ENCODE data around the gene NFIB.
A peak's percentile ranks its signal among the peaks of the same experiment; 100 is the strongest.

The NFIB gene

DNA sequence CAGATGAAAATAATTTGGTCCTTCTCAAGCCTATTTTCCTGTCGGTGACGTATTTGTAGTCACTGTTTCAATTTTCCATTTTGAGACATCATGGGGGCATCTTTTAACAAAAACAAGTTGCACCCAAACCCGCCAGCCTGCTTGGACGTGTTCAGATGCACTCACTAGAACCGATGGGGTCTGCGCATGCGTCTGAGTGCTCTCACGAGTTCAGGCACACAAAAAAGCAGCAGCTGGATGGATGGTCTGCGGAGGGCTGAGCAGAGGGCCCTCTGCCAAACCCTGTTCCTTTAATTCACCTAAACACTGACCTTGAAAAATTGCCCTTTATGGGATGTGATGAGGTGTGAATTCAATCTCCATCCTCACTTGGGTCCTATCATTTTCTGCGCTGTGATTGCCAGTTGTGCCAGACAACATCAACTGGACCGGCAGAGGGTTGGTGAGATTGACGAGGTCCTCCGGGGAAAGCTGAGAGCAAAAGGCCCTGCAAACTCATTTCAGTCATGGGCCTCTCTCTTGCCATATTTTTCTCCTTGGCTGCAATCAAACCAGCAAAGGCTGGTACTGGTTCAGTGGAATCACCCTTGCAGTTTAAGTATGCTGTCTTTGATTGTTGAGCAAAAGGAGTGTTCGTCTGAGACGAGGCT is 251.9 kb downstream of the NFIB start:
- Histone ChIP-seq H3K9ac (no peak overlapping the region), H3K27me3 (no peaks in the 10 kb centered on the region), H3K27ac (no peak overlapping the region), H3K9me3 (replicated peaks in 1 of 11) (no peaks in the 10 kb centered on the region), H3K4me3 (no peak overlapping the region), H3K36me3 (no peaks in the 10 kb centered on the region), H3K4me1 (peaks cover 0 to 5% (median 0%) of the 10 kb centered on the region in 10 experiments; a peak in 2 of 20 replicates), H3K4me2 (no peak overlapping the region), H4K20me1 (no peaks in the 10 kb centered on the region)
- TF ChIP-seq Cebpa-rat (IDR thresholded peaks at IDR 0.05), result no peak

GRCh38 chr9:14058325-14058688 is 255.6 kb downstream of the NFIB start:
- Histone ChIP-seq H3K9me3 (replicated peaks in 1 of 11) (no peaks in the 10 kb centered on the region), H3K36me3 (no peaks in the 10 kb centered on the region), H3K27me3 (no peaks in the 10 kb centered on the region), H3K4me3 (no peak overlapping the region), H3K27ac (no peak overlapping the region), H4K20me1 (no peaks in the 10 kb centered on the region), H3K9ac (no peak overlapping the region), H3K4me1 (peaks cover 0 to 5% (median 0%) of the 10 kb centered on the region in 10 experiments; a peak in 2 of 20 replicates), H3K4me2 (peak overlapping the region in 2 of 11 experiments; percentile 11 to 25; a peak in 1 of 22 replicates)
- no peak for TF ChIP-seq Cebpa-rat (IDR thresholded peaks at IDR 0.05)

- Histone ChIP-seq H3K4me2 (peak overlapping the region in 2 of 11 experiments; percentile 11 to 25; a peak in 1 of 22 replicates), H3K27ac (no peak overlapping the region), H3K4me1 (peaks cover 0 to 5% (median 0%) of the 10 kb centered on the region in 10 experiments; a peak in 2 of 20 replicates), H3K9me3 (replicated peaks in 1 of 11) (no peaks in the 10 kb centered on the region), H3K27me3 (no peaks in the 10 kb centered on the region), H3K36me3 (no peaks in the 10 kb centered on the region), H3K9ac (no peak overlapping the region), H4K20me1 (no peaks in the 10 kb centered on the region), H3K4me3 (no peak overlapping the region)
- no peak for TF ChIP-seq Cebpa-rat (IDR thresholded peaks at IDR 0.05)
Observed at GRCh38 chr9:14057368-14058324, 256.3 kb downstream of the NFIB start.

- H3K4me1 ChIP-seq, result peaks cover 0 to 5% (median 0%) of the 10 kb centered on the region in 10 experiments; a peak in 2 of 20 replicates
- no peak overlapping the region for H3K4me3 ChIP-seq
- no peak overlapping the region for H3K9ac ChIP-seq
- H3K4me2 ChIP-seq, result no peak overlapping the region
- no peaks in the 10 kb centered on the region for H3K27me3 ChIP-seq
- no peak for TF ChIP-seq Cebpa-rat (IDR thresholded peaks at IDR 0.05)
- no peak overlapping the region for H3K27ac ChIP-seq
- no peaks in the 10 kb centered on the region for H4K20me1 ChIP-seq
- H3K36me3 ChIP-seq, result no peaks in the 10 kb centered on the region
- H3K9me3 ChIP-seq (replicated peaks in 1 of 11), result no peaks in the 10 kb centered on the region
Observed at GRCh38 chr9:14056316-14056861, 257.6 kb downstream of the NFIB start.

- Histone ChIP-seq H3K27me3 (no peaks in the 10 kb centered on the region), H3K27ac (no peak overlapping the region), H3K9ac (no peak overlapping the region), H3K4me1 (peaks cover 0 to 5% (median 0%) of the 10 kb centered on the region in 10 experiments; a peak in 2 of 20 replicates), H4K20me1 (no peaks in the 10 kb centered on the region), H3K4me2 (no peak overlapping the region), H3K4me3 (no peak overlapping the region), H3K9me3 (replicated peaks in 1 of 11) (peaks cover 0 to 5% (median 0%) of the 10 kb centered on the region in 11 experiments; a peak in 1 of 22 replicates), H3K36me3 (no peaks in the 10 kb centered on the region)
- no peak for TF ChIP-seq Cebpa-rat (IDR thresholded peaks at IDR 0.05)
Observed at GRCh38 chr9:14054096-14054495, 259.8 kb downstream of the NFIB start.

- Histone ChIP-seq H3K27ac (no peak overlapping the region), H4K20me1 (no peaks in the 10 kb centered on the region), H3K9ac (no peak overlapping the region), H3K36me3 (no peaks in the 10 kb centered on the region), H3K4me3 (no peak overlapping the region), H3K9me3 (replicated peaks in 1 of 11) (peaks cover 0 to 5% (median 0%) of the 10 kb centered on the region in 11 experiments; a peak in 1 of 22 replicates), H3K4me1 (no peaks in the 10 kb centered on the region), H3K4me2 (no peak overlapping the region), H3K27me3 (no peaks in the 10 kb centered on the region)
- no peak for TF ChIP-seq Cebpa-rat (IDR thresholded peaks at IDR 0.05)
Observed at GRCh38 chr9:14052359-14052758, 261.6 kb downstream of the NFIB start.

DNA sequence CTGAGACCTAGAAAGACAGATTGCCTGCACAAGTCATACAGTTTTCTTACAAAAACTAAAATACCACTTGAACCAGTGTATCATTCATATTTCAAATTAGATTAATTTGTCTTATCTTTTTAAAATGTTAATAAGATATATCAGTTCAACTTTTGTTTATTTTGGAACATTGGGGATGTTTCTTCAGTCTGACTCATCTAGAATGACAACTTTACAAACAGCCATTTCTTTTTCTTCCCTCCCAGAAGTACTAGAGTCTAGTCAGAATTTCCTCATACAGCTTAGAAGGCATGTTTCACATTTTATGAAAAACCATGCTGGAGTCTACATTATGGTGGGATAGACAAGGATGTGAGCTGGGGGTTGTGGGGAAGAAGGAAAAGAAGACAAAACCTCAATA is 262.5 kb downstream of the NFIB start:
- Histone ChIP-seq H3K4me2 (no peak overlapping the region), H3K9me3 (replicated peaks in 1 of 11) (peaks cover 0 to 5% (median 0%) of the 10 kb centered on the region in 11 experiments; a peak in 1 of 22 replicates), H3K27ac (no peak overlapping the region), H4K20me1 (no peaks in the 10 kb centered on the region), H3K9ac (no peak overlapping the region), H3K4me1 (no peaks in the 10 kb centered on the region), H3K27me3 (no peaks in the 10 kb centered on the region), H3K4me3 (no peak overlapping the region), H3K36me3 (no peaks in the 10 kb centered on the region)
- TF ChIP-seq Cebpa-rat (IDR thresholded peaks at IDR 0.05), result no peak

- H3K9ac ChIP-seq, result no peak overlapping the region
- H3K9me3 ChIP-seq (replicated peaks in 1 of 11), result no peaks in the 10 kb centered on the region
Observed at GRCh38 chr9:14043483-14043882, 270.5 kb downstream of the NFIB start.

GRCh38 chr9:14037331-14037730 is 276.6 kb downstream of the NFIB start:
- H3K27ac ChIP-seq, result no peak overlapping the region
- no peaks in the 10 kb centered on the region for H3K27me3 ChIP-seq
- peaks cover 0 to 7% (median 0%) of the 10 kb centered on the region in 10 experiments; a peak in 1 of 20 replicates for H3K4me1 ChIP-seq

More at GRCh38 chr9:14043483-14043882, 270.5 kb downstream of the NFIB start:
- no peaks in the 10 kb centered on the region for H3K36me3 ChIP-seq
- no peak overlapping the region for H3K4me2 ChIP-seq
- no peak overlapping the region for H3K27ac ChIP-seq
- H3K27me3 ChIP-seq, result no peaks in the 10 kb centered on the region
- no peak overlapping the region for H3K4me3 ChIP-seq
- H3K4me1 ChIP-seq, result no peaks in the 10 kb centered on the region
- no peak for TF ChIP-seq Cebpa-rat (IDR thresholded peaks at IDR 0.05)
- no peaks in the 10 kb centered on the region for H4K20me1 ChIP-seq

More at GRCh38 chr9:14037331-14037730, 276.6 kb downstream of the NFIB start:
- Histone ChIP-seq H3K4me2 (no peak overlapping the region), H3K9me3 (replicated peaks in 1 of 11) (no peaks in the 10 kb centered on the region), H4K20me1 (no peaks in the 10 kb centered on the region), H3K9ac (no peak overlapping the region), H3K4me3 (no peak overlapping the region), H3K36me3 (no peaks in the 10 kb centered on the region)
- no peak for TF ChIP-seq Cebpa-rat (IDR thresholded peaks at IDR 0.05)

Data from BLaER1 treated with 17β-estradiol and CSF1 and Interleukin-3, amounts not matched to agents 10 nM and 100 nM (cell line).